ENCODE data around the gene SHISA4. TPM values are rescaled to one million over a fixed set of nuclear protein-coding genes. Genes with fewer than 3 reads are reported as not detected.

The SHISA4 gene
- total RNA-seq, 6 donors from 2014 or later = 4.6 to 20.9 (median 11.8) TPM

- no peaks in the 10 kb centered on the region for H3K9me3 ChIP-seq
- DNase-seq (peak in 1 of 2 donors; percentile 29), ATAC-seq (ENCODE audit: low FRiP score in 2 of 2) (peak; percentile 35 to 72)
- WGBS, 2 donors = 75 to 81% methylated on average over 7 of the region's 7 CpGs
- H3K4me3 ChIP-seq = no peak overlapping the region
- no peaks in the 10 kb centered on the region for H3K27me3 ChIP-seq
- no peaks in the 10 kb centered on the region for H3K36me3 ChIP-seq
- TF ChIP-seq EP300 (IDR thresholded peaks at IDR 0.05) (peak in 1 of 4 donors; percentile 16), CTCF (IDR thresholded peaks at IDR 0.05) (no peak), POLR2A (IDR thresholded peaks at IDR 0.05) (no peak), POLR2AphosphoS5 (IDR thresholded peaks at IDR 0.05) (peak in 1 of 2 donors; percentile 23)
- H3K4me1 ChIP-seq = peaks cover 9 to 24% (median 13%) of the 10 kb centered on the region in 4 donors
- H3K27ac ChIP-seq = peak overlapping the region; percentile 13 to 72 (median 52)
Measured at GRCh38 chr1:201917362-201918033, 28.8 kb downstream of the SHISA4 start.

GRCh38 chr1:201918343-201918742, 29.6 kb downstream of the SHISA4 start:
- Histone ChIP-seq H3K9me3 (no peaks in the 10 kb centered on the region), H3K4me3 (no peak overlapping the region), H3K27me3 (no peaks in the 10 kb centered on the region), H3K36me3 (no peaks in the 10 kb centered on the region), H3K4me1 (peaks cover 9 to 24% (median 13%) of the 10 kb centered on the region in 4 donors), H3K27ac (peak overlapping the region; percentile 13 to 72 (median 43))
- 79 to 80% methylated on average over 5 of the region's 5 CpGs for WGBS, 2 donors
- no peak for DNase-seq
- TF ChIP-seq POLR2AphosphoS5 (IDR thresholded peaks at IDR 0.05) = no peak
- no peak for TF ChIP-seq POLR2A (IDR thresholded peaks at IDR 0.05)
- TF ChIP-seq CTCF (IDR thresholded peaks at IDR 0.05) = no peak
- TF ChIP-seq EP300 (IDR thresholded peaks at IDR 0.05) = no peak
- no peak for ATAC-seq (ENCODE audit: low FRiP score in 2 of 2)

GRCh38 chr1:201921952-201922558, 33.4 kb downstream of the SHISA4 start:
- Histone ChIP-seq H3K27ac (no peak overlapping the region), H3K4me3 (no peak overlapping the region), H3K9me3 (no peaks in the 10 kb centered on the region), H3K27me3 (no peaks in the 10 kb centered on the region), H3K36me3 (no peaks in the 10 kb centered on the region), H3K4me1 (peaks cover 3 to 13% (median 7%) of the 10 kb centered on the region in 4 donors)
- WGBS, 2 donors = 90 to 94% methylated on average over 3 of the region's 3 CpGs
- DNase-seq (no peak), ATAC-seq (ENCODE audit: low FRiP score in 2 of 2) (no peak)
- TF ChIP-seq POLR2AphosphoS5 (IDR thresholded peaks at IDR 0.05) (no peak), EP300 (IDR thresholded peaks at IDR 0.05) (no peak), POLR2A (IDR thresholded peaks at IDR 0.05) (no peak), CTCF (IDR thresholded peaks at IDR 0.05) (no peak)

DNA sequence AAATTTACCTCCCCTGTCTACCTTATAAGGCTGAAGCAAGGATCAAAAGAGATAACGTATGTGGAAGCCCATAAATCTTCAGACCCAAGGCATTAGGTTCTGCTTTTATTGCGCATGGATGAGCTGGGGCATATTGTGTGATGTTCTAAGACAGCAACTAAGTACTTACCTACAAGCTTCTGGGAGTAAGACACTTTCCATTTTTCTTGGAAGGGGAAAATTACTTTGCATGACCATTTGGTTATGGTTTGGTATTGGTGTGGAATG, 36.5 kb downstream of the SHISA4 start:
- 76 to 81% methylated on average over 2 of the region's 2 CpGs for WGBS, 2 donors
- H3K9me3 ChIP-seq = no peaks in the 10 kb centered on the region
- H3K4me3 ChIP-seq = no peak overlapping the region
- DNase-seq (no peak), ATAC-seq (ENCODE audit: low FRiP score in 2 of 2) (no peak)
- H3K36me3 ChIP-seq = no peaks in the 10 kb centered on the region
- TF ChIP-seq POLR2AphosphoS5 (IDR thresholded peaks at IDR 0.05) (no peak), POLR2A (IDR thresholded peaks at IDR 0.05) (no peak), CTCF (IDR thresholded peaks at IDR 0.05) (no peak), EP300 (IDR thresholded peaks at IDR 0.05) (no peak)
- H3K27me3 ChIP-seq = no peaks in the 10 kb centered on the region
- H3K4me1 ChIP-seq = no peaks in the 10 kb centered on the region
- H3K27ac ChIP-seq = no peak overlapping the region

Measured in upper lobe of left lung (tissue), 6 donors.